Ectodermal cell (in vitro differentiated cells): ENCODE results near the gene N4BP2L2.

ENCODE experiments used
- H3K27ac ChIP-seq: 2 replicates; pipeline ENCODE4 v1.7.0; 2013; ENCODE audit warnings: mild to moderate bottlenecking, low read depth, low read length; ENCODE audit not compliant: insufficient read depth, poor library complexity, severe bottlenecking
- H3K27me3 ChIP-seq: 2 replicates; pipeline ENCODE4 v1.7.0; 2013; ENCODE audit warnings: mild to moderate bottlenecking, low read length; ENCODE audit not compliant: insufficient read depth, control insufficient read depth, poor library complexity, severe bottlenecking
- H3K36me3 ChIP-seq: one replicate; pipeline ENCODE4 v1.7.0; 2013; ENCODE audit warnings: low read length; ENCODE audit not compliant: control insufficient read depth, insufficient read depth
- H3K4me1 ChIP-seq: one replicate; pipeline ENCODE4 v1.7.0; 2013; ENCODE audit warnings: low read length; ENCODE audit not compliant: control insufficient read depth, insufficient read depth
- H3K4me3 ChIP-seq: 2 replicates; pipeline ENCODE4 v1.7.0; 2013; ENCODE audit warnings: low read depth, low read length, control low read depth; ENCODE audit not compliant: insufficient read depth
- H3K9me3 ChIP-seq: 2 replicates; pipeline ENCODE4 v1.7.0; 2013; ENCODE audit warnings: mild to moderate bottlenecking, low read length, moderate library complexity; ENCODE audit not compliant: control insufficient read depth
- WGBS, 2 experiments: methylation state at CpG; one replicate each; pipeline ENCODE4 v1.1.7; 2013; ENCODE audit warnings: missing lambda C conversion rate in 2 of 2; 5-methylcytosine and 5-hydroxymethylcytosine counted together

Gene N4BP2L2

DNA sequence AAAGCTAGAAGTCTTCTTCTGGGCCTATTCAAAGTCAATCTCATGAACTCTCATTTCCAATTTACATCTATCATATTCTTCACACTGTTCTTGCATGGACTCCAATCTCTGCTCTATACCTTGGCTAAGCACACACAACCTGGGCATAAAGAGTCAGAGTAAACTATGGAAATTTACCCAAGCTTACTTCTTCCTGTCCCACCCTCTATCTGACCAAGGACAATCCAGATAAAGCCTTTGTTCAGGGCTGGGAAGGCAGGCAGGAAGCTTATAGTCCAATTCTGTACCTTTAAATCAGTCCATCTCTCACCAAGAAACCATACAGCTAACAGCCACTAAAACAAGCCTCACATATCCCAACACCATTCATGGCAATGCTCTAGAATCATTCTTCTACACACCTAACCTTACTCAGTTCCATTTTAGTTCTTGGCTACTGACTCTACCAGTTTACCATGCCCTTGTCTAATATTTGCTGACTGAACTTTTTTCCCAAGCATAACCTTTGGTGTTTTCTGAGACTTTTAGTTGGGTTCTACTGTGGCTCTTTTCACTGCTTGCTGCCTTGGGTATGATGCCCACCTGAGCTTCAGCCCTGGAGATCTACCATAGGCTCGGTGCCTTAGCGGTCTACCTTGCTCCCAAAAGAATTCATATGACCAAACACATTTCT lies 38.9 kb downstream of the N4BP2L2 start:
- no peak overlapping the region for H3K27ac ChIP-seq
- no peak overlapping the region for H3K4me3 ChIP-seq
- H3K9me3 ChIP-seq = no peaks in the 10 kb centered on the region
- WGBS, 2 experiments = 93 to 96% methylated on average over 2 of the region's 2 CpGs
- no peaks in the 10 kb centered on the region for H3K27me3 ChIP-seq
- H3K36me3 ChIP-seq = no peaks in the 10 kb centered on the region
- H3K4me1 ChIP-seq = no peaks in the 10 kb centered on the region

DNA sequence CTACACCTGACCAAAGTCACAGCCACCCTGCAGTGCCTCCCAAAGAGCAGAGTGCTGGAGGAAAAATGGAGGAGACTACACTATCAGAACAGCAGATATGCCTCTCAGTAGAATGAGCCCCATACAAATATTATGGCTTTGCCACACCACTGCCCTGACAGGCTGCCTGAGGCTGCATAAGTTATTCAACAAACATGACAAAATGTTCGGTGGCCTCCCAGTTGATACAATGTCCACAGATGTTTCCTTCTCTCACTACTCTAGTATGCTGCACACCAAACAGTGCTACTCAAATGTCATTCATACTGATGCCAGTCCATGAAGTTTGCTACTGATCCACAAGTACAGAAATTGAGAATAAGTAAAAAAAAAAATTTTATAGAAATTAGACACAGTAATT lies 41.0 kb downstream of the N4BP2L2 start:
- H3K9me3 ChIP-seq = no peaks in the 10 kb centered on the region
- WGBS, 2 experiments = 92 to 96% methylated on average over 1 of the region's 1 CpG
- no peaks in the 10 kb centered on the region for H3K27me3 ChIP-seq
- H3K4me3 ChIP-seq = no peak overlapping the region
- H3K27ac ChIP-seq = no peak overlapping the region
- H3K36me3 ChIP-seq = no peaks in the 10 kb centered on the region
- no peaks in the 10 kb centered on the region for H3K4me1 ChIP-seq

DNA sequence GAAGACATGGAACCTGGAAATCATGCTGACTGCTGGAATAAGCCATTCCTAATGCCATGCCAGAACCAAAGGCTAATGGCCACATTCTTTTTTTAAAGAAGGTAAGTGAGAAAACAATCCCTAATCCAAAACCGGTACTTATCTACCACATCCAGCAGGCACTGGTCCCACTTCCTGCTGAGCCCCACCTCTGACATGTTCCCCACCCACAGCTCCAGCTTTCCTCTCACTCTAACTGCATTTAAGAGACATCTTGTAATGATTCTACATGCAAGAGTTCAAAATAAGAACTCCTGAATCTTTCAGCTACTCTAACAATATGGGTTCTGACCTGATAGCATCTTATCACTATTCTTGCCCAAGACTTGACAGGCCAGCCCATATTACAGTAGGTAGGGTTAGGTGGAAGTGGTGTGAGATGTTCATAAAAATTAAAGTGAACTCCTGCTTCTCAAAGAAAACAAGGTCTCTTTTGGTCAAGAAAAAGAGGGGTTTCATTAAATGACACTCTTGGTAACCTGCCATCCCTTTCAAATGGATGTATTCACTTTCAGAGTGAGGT lies 41.9 kb downstream of the N4BP2L2 start:
- Histone ChIP-seq H3K36me3 (no peaks in the 10 kb centered on the region), H3K4me1 (no peaks in the 10 kb centered on the region), H3K9me3 (no peaks in the 10 kb centered on the region), H3K27ac (no peak overlapping the region), H3K4me3 (no peak overlapping the region), H3K27me3 (no peaks in the 10 kb centered on the region)
- WGBS, 2 experiments = 77 to 95% methylated on average over 1 of the region's 1 CpG

DNA sequence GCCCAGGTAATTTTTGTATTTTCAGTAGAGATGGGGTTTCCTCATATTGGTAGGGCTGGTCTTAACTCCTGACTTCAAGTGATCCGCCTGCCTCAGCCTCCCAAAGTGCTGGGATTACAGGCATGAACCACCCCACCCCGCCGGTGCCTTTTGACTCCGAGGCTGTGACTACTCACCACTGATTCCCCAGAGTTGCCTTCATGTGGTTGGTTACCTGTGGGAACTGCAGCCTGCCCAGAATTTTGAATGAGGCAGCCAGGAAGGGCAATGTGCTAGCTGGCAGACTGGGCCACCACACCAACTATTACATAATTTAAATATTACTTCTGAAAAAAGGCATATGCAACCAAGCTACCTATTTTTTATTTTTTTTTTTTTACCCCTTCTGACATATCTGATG lies 42.8 kb downstream of the N4BP2L2 start:
- no peaks in the 10 kb centered on the region for H3K36me3 ChIP-seq
- H3K9me3 ChIP-seq = no peaks in the 10 kb centered on the region
- 90 to 94% methylated on average over 4 of the region's 4 CpGs for WGBS, 2 experiments
- no peaks in the 10 kb centered on the region for H3K4me1 ChIP-seq
- no peaks in the 10 kb centered on the region for H3K27me3 ChIP-seq
- H3K4me3 ChIP-seq = no peak overlapping the region
- no peak overlapping the region for H3K27ac ChIP-seq

DNA sequence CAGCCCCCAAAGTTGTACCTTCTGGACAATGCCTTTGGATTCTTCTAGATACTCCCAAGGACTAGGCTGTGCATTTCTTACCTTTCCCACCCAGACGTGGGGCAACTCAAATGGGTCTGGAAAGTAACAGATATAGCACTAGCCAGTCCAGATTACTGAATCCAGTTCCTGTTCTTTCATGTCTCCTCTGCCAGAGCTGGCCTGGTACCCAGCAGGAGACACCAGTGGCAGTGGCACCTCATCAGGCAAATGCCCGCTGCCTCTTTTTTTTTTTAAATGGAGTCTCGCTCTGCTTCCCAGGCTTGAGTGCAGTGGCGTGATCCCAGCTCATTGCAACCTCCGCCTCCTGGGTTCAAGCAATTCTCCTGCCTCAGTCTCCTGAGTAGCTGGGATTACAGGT lies 43.2 kb downstream of the N4BP2L2 start:
- no peak overlapping the region for H3K4me3 ChIP-seq
- H3K27ac ChIP-seq = no peak overlapping the region
- no peaks in the 10 kb centered on the region for H3K36me3 ChIP-seq
- no peaks in the 10 kb centered on the region for H3K9me3 ChIP-seq
- no peaks in the 10 kb centered on the region for H3K27me3 ChIP-seq
- no peaks in the 10 kb centered on the region for H3K4me1 ChIP-seq
- 82 to 90% methylated on average over 5 of the region's 5 CpGs for WGBS, 2 experiments

DNA sequence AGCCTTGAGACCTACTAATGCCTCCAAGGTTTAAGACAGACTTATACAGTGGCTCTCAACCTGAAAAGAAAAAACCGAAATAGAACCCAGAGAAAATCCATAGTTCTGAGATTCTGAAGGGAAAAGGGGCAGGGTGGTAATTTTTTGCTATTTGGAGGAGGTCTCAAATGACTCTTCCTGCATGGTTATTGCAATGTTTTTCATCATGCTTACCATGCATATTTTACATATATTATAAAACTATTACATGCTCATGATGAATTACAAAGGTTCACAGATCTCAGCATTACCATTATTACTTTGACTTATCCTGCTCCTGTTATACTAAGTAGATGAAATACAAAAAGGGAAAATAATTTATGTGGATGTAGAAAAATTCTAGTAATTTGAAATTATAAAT lies 47.6 kb downstream of the N4BP2L2 start:
- Histone ChIP-seq H3K4me1 (no peaks in the 10 kb centered on the region), H3K27ac (no peak overlapping the region), H3K27me3 (no peaks in the 10 kb centered on the region), H3K4me3 (no peak overlapping the region), H3K9me3 (no peaks in the 10 kb centered on the region), H3K36me3 (no peaks in the 10 kb centered on the region)
- 93 to 96% methylated on average over 1 of the region's 1 CpG for WGBS, 2 experiments

DNA sequence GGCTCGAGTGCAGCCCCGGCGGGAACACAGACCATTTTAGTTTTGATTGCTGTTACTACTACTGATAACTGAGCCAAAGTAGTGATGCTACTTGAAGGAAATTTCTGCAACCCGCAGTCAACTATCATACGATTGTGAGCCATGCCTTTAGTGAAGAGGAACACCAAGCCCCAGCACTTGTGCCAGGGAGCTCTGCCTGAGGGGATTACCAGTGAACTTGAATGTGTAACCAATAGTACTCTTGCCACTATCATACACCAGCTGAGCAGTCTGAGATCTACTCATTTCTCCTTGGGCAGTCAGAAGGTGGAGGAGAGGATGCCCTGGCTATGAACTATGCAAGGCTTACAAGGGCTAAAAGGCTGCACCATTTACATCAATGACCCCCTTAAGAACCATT lies 61.7 kb downstream of the N4BP2L2 start:
- Histone ChIP-seq H3K27me3 (no peaks in the 10 kb centered on the region), H3K36me3 (no peaks in the 10 kb centered on the region), H3K27ac (no peak overlapping the region), H3K4me3 (no peak overlapping the region), H3K9me3 (no peaks in the 10 kb centered on the region), H3K4me1 (peaks cover 2% of the 10 kb centered on the region)
- WGBS, 2 experiments = 95% methylated on average over 5 of the region's 5 CpGs

DNA sequence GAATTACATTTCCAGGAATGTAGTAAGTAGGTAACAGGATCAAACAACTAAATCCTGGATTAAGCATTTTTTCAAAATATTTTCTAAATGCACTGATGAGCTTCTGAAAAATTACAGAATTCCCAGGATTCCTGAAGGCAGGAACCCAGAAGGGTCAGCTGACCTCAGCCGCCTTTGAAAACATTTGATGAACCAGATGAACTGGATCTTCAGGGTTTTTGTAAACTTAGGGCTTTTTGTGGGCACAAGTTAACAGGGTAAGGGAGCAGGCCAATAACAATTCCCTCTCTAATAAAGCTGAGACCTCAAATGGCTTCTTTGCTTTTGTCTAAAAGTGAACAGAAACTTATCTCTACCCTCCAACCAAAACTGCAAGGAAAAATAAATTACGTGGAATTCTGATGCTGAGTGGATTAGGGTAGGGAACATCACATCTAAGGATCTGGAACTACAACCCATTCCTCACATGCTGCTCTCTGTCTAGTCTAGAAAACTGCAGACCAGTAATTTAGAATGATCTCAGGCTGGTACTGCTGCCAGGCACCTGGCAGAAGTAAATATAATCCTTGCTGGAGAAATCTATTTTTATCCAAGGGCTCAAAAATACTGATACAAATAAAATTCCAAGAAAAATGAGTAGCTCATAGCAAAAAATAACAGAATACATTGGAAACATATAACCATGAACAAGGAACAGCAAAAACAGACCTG lies 62.4 kb downstream of the N4BP2L2 start:
- 86 to 96% methylated on average over 1 to 2 of the region's 2 CpGs for WGBS, 2 experiments
- H3K27ac ChIP-seq = no peak overlapping the region
- H3K27me3 ChIP-seq = no peaks in the 10 kb centered on the region

DNA sequence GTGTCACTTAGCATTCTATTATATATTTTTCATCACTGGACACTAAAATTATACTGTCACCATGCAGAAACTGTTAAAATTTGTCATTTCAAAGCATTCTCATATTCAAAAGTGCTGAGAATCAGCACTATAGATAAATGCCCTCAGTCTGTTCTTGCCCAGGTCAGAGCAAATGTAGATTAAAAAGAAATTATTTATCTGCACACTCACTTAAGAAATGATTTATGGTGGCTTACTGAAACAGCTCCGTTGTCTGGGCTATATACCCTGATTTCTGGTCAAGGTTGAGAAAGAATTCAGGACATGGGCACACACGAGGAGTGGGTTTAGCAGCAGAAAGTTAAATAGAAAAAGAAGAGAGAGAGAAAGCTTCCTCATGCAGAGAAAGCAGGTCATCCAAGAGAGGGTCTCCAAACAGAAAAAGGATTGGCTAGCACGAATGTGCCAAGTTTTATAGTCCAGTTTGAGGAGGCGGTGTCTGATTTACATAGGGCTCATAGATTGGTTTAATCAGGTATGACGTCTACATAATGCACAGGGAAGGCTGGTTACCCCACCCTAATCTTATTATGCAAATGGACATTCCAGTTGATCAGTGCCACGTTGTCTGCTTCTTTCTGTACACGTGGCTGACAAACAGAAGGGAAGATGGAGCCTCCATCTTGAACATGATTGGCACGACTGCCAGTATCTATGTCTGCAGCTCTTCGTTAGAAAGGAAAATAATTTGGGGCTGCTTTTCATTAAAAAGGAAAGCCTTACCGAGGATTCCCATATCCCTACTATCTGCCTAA lies 63.4 kb downstream of the N4BP2L2 start:
- H3K4me3 ChIP-seq = no peak overlapping the region
- H3K9me3 ChIP-seq = no peaks in the 10 kb centered on the region
- H3K27me3 ChIP-seq = no peaks in the 10 kb centered on the region
- H3K4me1 ChIP-seq = peaks cover 6% of the 10 kb centered on the region
- WGBS, 2 experiments = 85 to 91% methylated on average over 9 to 10 of the region's 10 CpGs
- no peaks in the 10 kb centered on the region for H3K36me3 ChIP-seq
- H3K27ac ChIP-seq = no peak overlapping the region

More for the DNA sequence above, 62.4 kb downstream of the N4BP2L2 start:
- Histone ChIP-seq H3K36me3 (no peaks in the 10 kb centered on the region), H3K4me1 (peaks cover 6% of the 10 kb centered on the region), H3K4me3 (no peak overlapping the region), H3K9me3 (no peaks in the 10 kb centered on the region)

DNA sequence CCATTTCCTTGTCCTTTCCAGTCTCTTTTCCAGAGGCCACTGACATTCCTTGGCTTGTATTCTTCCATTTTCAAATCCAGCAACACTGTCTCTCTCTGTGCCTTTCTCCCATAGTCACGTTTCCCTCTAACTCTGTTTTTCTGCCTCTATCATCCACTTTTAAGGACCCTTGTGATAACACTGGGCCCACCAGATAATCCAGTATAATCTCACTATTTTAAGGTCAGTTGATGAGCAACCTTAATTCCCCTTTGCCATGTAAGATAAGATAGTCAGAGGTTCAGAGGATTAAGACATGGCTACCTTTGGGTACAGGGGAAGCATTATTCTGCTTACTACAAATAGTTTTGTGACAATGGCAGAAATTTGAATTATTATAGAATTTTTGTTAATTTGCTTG lies 64.9 kb downstream of the N4BP2L2 start:
- peaks cover 6% of the 10 kb centered on the region for H3K4me1 ChIP-seq
- no peaks in the 10 kb centered on the region for H3K27me3 ChIP-seq
- H3K36me3 ChIP-seq = no peaks in the 10 kb centered on the region
- no peak overlapping the region for H3K27ac ChIP-seq
- 89 to 92% methylated on average over 1 of the region's 1 CpG for WGBS, 2 experiments
- H3K4me3 ChIP-seq = no peak overlapping the region
- H3K9me3 ChIP-seq = no peaks in the 10 kb centered on the region
